Hepatocyte (in vitro differentiated cells): ENCODE results near the gene PAK1.

Experiments used
- CTCF ChIP-seq: fragments of 200-600 bp; sonication (generic); IDR thresholded peaks from 2 replicates; pipeline ENCODE4 v1.5.1; 2016; ENCODE audit warnings: antibody characterized with exemption, mild to moderate bottlenecking; ENCODE audit not compliant: poor library complexity
- EZH2 ChIP-seq: fragments of 200-600 bp; sonication (generic); IDR thresholded peaks from 2 replicates; pipeline ENCODE4 v1.6.1; 2016; ENCODE audit warnings: antibody characterized with exemption, mild to moderate bottlenecking, borderline replicate concordance
- EZH2phosphoT487 ChIP-seq: fragments of 200-600 bp; sonication (generic); IDR thresholded peaks from one replicate; pipeline ENCODE4 v1.6.1; 2018; ENCODE audit warnings: antibody characterized with exemption, mild to moderate bottlenecking, low read depth, moderate library complexity; ENCODE audit not compliant: unreplicated experiment, severe bottlenecking

GRCh38 chr11:77413850-77414460, 59.9 kb downstream of the PAK1 start:
- TF ChIP-seq CTCF = no peak
- no peak for TF ChIP-seq EZH2
- TF ChIP-seq EZH2phosphoT487 = no peak
